Small intestine (tissue), 7 donors: ENCODE results near the gene DPY19L1. TPM values are rescaled to one million over a fixed set of nuclear protein-coding genes. Genes with fewer than 3 reads are reported as not detected.
"Not testable (repeated sequence)": the region's sequence is repeated elsewhere in the genome, so short reads cannot be mapped to it uniquely, and the experiment has no call there.

Experiments
- DNase-seq, 2 donors: peaks; one replicate each; pipeline versions ENCODE4 v3.0.0 to v3.0.0-alpha.2; 2013
- FAIRE-seq: peaks from 2 replicates; lab custom pipeline; 2012; peaks lifted over from hg19 to GRCh38; lab: Jason Lieb, UNC
- H3K27ac ChIP-seq, 3 donors: one replicate each; pipeline ENCODE4 v1.5.1; 2013; ENCODE audit warnings: low read length in 2 of 3, mild to moderate bottlenecking in 2 of 3, control low read depth in 1 of 3, inconsistent platforms in 1 of 3, low read depth in 1 of 3, moderate library complexity in 1 of 3
- H3K27me3 ChIP-seq, 3 donors: one replicate each; pipeline ENCODE4 v1.6.1; 2013; ENCODE audit warnings: low read length in 3 of 3, inconsistent platforms in 1 of 3; ENCODE audit not compliant: control insufficient read depth in 3 of 3, insufficient read depth in 3 of 3
- H3K36me3 ChIP-seq, 3 donors: one replicate each; pipeline ENCODE4 v1.6.1; 2013; ENCODE audit warnings: low read length in 3 of 3, inconsistent platforms in 1 of 3, low read depth in 1 of 3, mild to moderate bottlenecking in 1 of 3, moderate library complexity in 1 of 3; ENCODE audit not compliant: control insufficient read depth in 3 of 3, insufficient read depth in 2 of 3
- H3K4me1 ChIP-seq, 3 donors: one replicate each; pipeline ENCODE4 v1.6.1; 2013; ENCODE audit warnings: low read length in 2 of 3, inconsistent platforms in 1 of 3, low read depth in 1 of 3, mild to moderate bottlenecking in 1 of 3, moderate library complexity in 1 of 3; ENCODE audit not compliant: control insufficient read depth in 3 of 3, insufficient read depth in 2 of 3
- H3K4me3 ChIP-seq, 3 donors: one replicate each; pipeline ENCODE4 v1.5.1; 2013; ENCODE audit warnings: low read length in 3 of 3, control low read depth in 1 of 3, inconsistent platforms in 1 of 3, low read depth in 1 of 3, mild to moderate bottlenecking in 1 of 3, moderate library complexity in 1 of 3
- H3K9me3 ChIP-seq, 2 donors: one replicate each; pipeline ENCODE4 v1.6.1; 2013; ENCODE audit warnings: low read depth in 1 of 2, low read length in 1 of 2; ENCODE audit not compliant: control insufficient read depth in 2 of 2, insufficient read depth in 1 of 2
- WGBS, 3 donors: extraction: QIAGEN DNeasy Blood & Tissue Kit; methylation state at CpG; one replicate each; pipeline ENCODE4 v1.1.7; 2013; 5-methylcytosine and 5-hydroxymethylcytosine counted together
- polyA plus RNA-seq, 4 donors: library from polyadenylated mRNA; stranded (reverse) in 3 of 4; unstranded in 1 of 4; fragments of 200-250 nt in 3 of 4; fragments of 120-200 nt in 1 of 4; gene quantifications; one replicate each; pipeline versions ENCODE4 v1.2.1 to v1.2.3, GENCODE V29; 2013
- donor health status: healthy with polysubstance abuse.
- donor health status: control.
- donor health status: control.
- donor health status: Bipolar disorder and iron deficiency.
- donor health status: healthy.

Gene DPY19L1
- polyA plus RNA-seq, 4 donors: 0.89 to 10.5 (median 5.8) TPM

- H3K4me3 ChIP-seq, H3K36me3 ChIP-seq, H3K4me1 ChIP-seq, H3K27me3 ChIP-seq, H3K9me3 ChIP-seq, FAIRE-seq: not testable (repeated sequence)
- DNase-seq: peak; percentile 47 to 73
- peak overlapping the region in 2 of 3 donors; percentile 24 to 38 for H3K27ac ChIP-seq
- 38 to 51% (median 48%) methylated on average over 1 of the region's 2 CpGs for WGBS, 3 donors
Observed at GRCh38 chr7:34935735-34936165, 101.5 kb downstream of the DPY19L1 start.

GRCh38 chr7:34931739-34932138 is 105.5 kb downstream of the DPY19L1 start:
- Histone ChIP-seq H3K27me3 (no peaks in the 10 kb centered on the region), H3K9me3 (no peaks in the 10 kb centered on the region), H3K27ac (no peak overlapping the region), H3K4me1 (no peaks in the 10 kb centered on the region), H3K36me3 (peaks cover 0 to 3% (median 0%) of the 10 kb centered on the region in 3 donors), H3K4me3 (no peak overlapping the region)
- FAIRE-seq (no peak), DNase-seq (no peak)
- WGBS, 3 donors: 95 to 100% (median 98%) methylated on average over 1 of the region's 1 CpG

- not testable (repeated sequence) for H3K4me1 ChIP-seq, FAIRE-seq, H3K27me3 ChIP-seq, H3K36me3 ChIP-seq, H3K27ac ChIP-seq, DNase-seq, H3K4me3 ChIP-seq, H3K9me3 ChIP-seq
- WGBS, 3 donors: 92 to 97% (median 96%) methylated on average over 6 of the region's 6 CpGs
Observed at GRCh38 chr7:34929783-34930182, 107.5 kb downstream of the DPY19L1 start.

- Histone ChIP-seq H3K4me1 (no peaks in the 10 kb centered on the region), H3K9me3 (no peaks in the 10 kb centered on the region), H3K27me3 (no peaks in the 10 kb centered on the region), H3K36me3 (peaks cover 0 to 3% (median 0%) of the 10 kb centered on the region in 3 donors), H3K27ac (no peak overlapping the region), H3K4me3 (no peak overlapping the region)
- WGBS, 3 donors: 60 to 81% (median 65%) methylated on average over 1 of the region's 1 CpG
- FAIRE-seq: no peak
- DNase-seq: no peak
Observed at GRCh38 chr7:34928560-34928959, 108.7 kb downstream of the DPY19L1 start.

- no peak for FAIRE-seq
- WGBS, 3 donors: 52 to 73% (median 67%) methylated on average over 5 of the region's 5 CpGs
- Histone ChIP-seq H3K9me3 (no peaks in the 10 kb centered on the region), H3K27ac (no peak overlapping the region), H3K36me3 (peaks cover 0 to 3% (median 0%) of the 10 kb centered on the region in 3 donors), H3K27me3 (no peaks in the 10 kb centered on the region), H3K4me3 (no peak overlapping the region), H3K4me1 (no peaks in the 10 kb centered on the region)
- DNase-seq: peak; percentile 13 to 48
Observed at GRCh38 chr7:34928052-34928451, 109.2 kb downstream of the DPY19L1 start.

- not testable (repeated sequence) for H3K36me3 ChIP-seq, H3K27me3 ChIP-seq, H3K4me1 ChIP-seq, DNase-seq, H3K27ac ChIP-seq, FAIRE-seq, H3K4me3 ChIP-seq, H3K9me3 ChIP-seq
- 84 to 92% (median 86%) methylated on average over 3 to 4 of the region's 4 CpGs for WGBS, 3 donors
Observed at GRCh38 chr7:34920470-34920869, 116.8 kb downstream of the DPY19L1 start.

GRCh38 chr7:34919038-34919437 is 118.2 kb downstream of the DPY19L1 start:
- H3K27ac ChIP-seq, DNase-seq, H3K27me3 ChIP-seq, H3K4me3 ChIP-seq, H3K9me3 ChIP-seq, H3K36me3 ChIP-seq, FAIRE-seq, H3K4me1 ChIP-seq: not testable (repeated sequence)
- 58 to 64% (median 58%) methylated on average over 2 of the region's 2 CpGs for WGBS, 3 donors

- not testable (repeated sequence) for H3K4me3 ChIP-seq, H3K27ac ChIP-seq, DNase-seq, H3K27me3 ChIP-seq, H3K4me1 ChIP-seq, FAIRE-seq, H3K36me3 ChIP-seq, H3K9me3 ChIP-seq
- 34 to 43% (median 37%) methylated on average over 4 to 5 of the region's 6 CpGs for WGBS, 3 donors
Observed at GRCh38 chr7:34918198-34918861, 119.0 kb downstream of the DPY19L1 start.

- not testable (repeated sequence) for DNase-seq, H3K27me3 ChIP-seq, H3K4me1 ChIP-seq, FAIRE-seq, H3K36me3 ChIP-seq, H3K9me3 ChIP-seq, H3K4me3 ChIP-seq, H3K27ac ChIP-seq
- WGBS, 3 donors: 80 to 92% (median 86%) methylated on average over 4 of the region's 4 CpGs
Observed at GRCh38 chr7:34917515-34917914, 119.8 kb downstream of the DPY19L1 start.
